Muscle of leg (tissue), 11 donors: ENCODE data around the gene NECAP2. TPM values are rescaled to one million over a fixed set of nuclear protein-coding genes. Genes with fewer than 3 reads are reported as not detected.
"Not testable (repeated sequence)": the region's sequence is repeated elsewhere in the genome, so short reads cannot be mapped to it uniquely, and the experiment has no call there.

Experiments
- DNase-seq: peaks from one replicate; pipeline ENCODE4 v3.0.0; 2013
- H3K27ac ChIP-seq: one replicate; pipeline ENCODE4 v1.5.1; 2013; ENCODE audit warnings: mild to moderate bottlenecking, low read length, control low read depth
- H3K27me3 ChIP-seq: one replicate; pipeline ENCODE4 v1.6.1; 2013; ENCODE audit warnings: low read length; ENCODE audit not compliant: control insufficient read depth, insufficient read depth
- H3K36me3 ChIP-seq: one replicate; pipeline ENCODE4 v1.6.1; 2013; ENCODE audit warnings: low read length; ENCODE audit not compliant: control insufficient read depth, insufficient read depth
- H3K4me1 ChIP-seq: one replicate; pipeline ENCODE4 v1.6.1; 2013; ENCODE audit warnings: low read length; ENCODE audit not compliant: control insufficient read depth, insufficient read depth
- H3K4me3 ChIP-seq: one replicate; pipeline ENCODE4 v1.5.1; 2013; ENCODE audit warnings: low read length, control low read depth
- H3K9me3 ChIP-seq: replicated peaks from 2 replicates; pipeline ENCODE4 v1.6.1; 2013; ENCODE audit warnings: low read depth, low read length; ENCODE audit not compliant: control insufficient read depth
- WGBS: methylation state at CpG from one replicate; pipeline ENCODE4 v1.1.5; 2013; ENCODE audit warnings: missing lambda C conversion rate; ENCODE audit not compliant: insufficient coverage; 5-methylcytosine and 5-hydroxymethylcytosine counted together
- polyA plus RNA-seq, 8 donors: library from polyadenylated mRNA; unstranded; fragments of 120-200 nt; gene quantifications; one replicate each; pipeline versions ENCODE4 v1.2.1 to v1.2.3, GENCODE V29; 2013; ENCODE audit warnings: inconsistent platforms in 1 of 8, low replicate concordance in 1 of 8; ENCODE audit not compliant: insufficient read length in 8 of 8, insufficient read depth in 1 of 8
- total RNA-seq: library from RNA; stranded (reverse); fragments of 120-200 nt; gene quantifications from one replicate; pipeline ENCODE4 v1.2.4, GENCODE V29; 2013

The NECAP2 gene
- total and polyA plus RNA-seq, 9 donors = 33.7 to 45.5 (median 38.5) TPM

DNA sequence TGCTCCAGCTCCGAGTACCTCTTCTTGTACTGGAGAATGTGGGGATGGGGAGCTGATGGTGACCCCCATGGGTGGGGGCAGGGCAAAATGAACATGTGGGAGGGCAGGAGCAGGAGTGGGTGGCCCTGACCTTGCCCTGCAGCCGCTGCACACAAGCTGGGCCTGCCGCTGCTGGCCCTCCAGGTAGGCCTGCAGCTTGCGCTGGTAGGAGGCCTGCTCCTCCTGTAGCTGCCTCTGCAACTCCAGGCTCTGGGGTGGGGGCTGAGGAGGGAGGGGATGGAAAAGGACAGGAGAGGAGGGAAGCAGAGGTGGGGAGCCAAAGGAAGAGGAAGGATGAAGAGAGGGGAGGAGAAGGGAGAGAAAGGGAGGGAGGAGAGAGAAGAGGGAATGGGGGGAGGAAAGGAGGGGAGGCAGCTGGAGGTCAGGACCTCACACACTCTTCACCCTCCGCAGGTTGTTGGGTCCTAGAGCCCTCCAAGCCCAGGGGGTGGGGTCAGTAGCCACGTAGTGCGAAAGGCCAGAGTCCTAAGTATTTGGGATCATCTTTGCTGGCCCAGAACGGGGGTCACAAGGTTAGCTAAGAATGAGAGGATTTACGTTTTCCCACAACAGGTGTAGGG is 50.6 kb downstream of the NECAP2 start:
- DNase-seq = no peak
- no peaks in the 10 kb centered on the region for H3K4me1 ChIP-seq
- 51% methylated on average over 7 of the region's 9 CpGs for WGBS
- H3K36me3 ChIP-seq = peaks cover 20% of the 10 kb centered on the region
- H3K9me3 ChIP-seq = no peaks in the 10 kb centered on the region
- H3K27ac ChIP-seq = no peak overlapping the region
- H3K4me3 ChIP-seq = no peak overlapping the region
- no peaks in the 10 kb centered on the region for H3K27me3 ChIP-seq

DNA sequence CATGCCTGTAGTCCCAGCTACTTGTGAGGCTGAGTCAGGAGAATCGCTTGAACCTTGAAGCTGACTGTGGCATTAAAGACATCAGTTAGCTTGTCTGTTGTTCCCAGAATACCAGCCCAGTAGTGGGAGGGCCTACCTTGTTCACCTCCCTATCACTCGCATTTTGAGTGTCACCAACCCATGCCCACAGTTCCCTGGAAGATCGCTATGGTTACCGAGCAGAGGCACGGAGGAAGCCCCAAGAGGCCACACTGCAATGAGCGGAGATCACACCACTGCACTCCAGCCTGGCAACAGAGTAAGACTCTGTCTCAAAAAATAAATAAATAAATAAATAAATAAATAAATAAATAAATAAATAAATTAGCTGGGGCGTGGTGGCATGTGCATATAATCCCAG is 52.4 kb downstream of the NECAP2 start:
- WGBS = 88% methylated on average over 1 of the region's 7 CpGs
- H3K27me3 ChIP-seq, DNase-seq, H3K4me3 ChIP-seq, H3K9me3 ChIP-seq, H3K36me3 ChIP-seq, H3K27ac ChIP-seq, H3K4me1 ChIP-seq: not testable (repeated sequence)

DNA sequence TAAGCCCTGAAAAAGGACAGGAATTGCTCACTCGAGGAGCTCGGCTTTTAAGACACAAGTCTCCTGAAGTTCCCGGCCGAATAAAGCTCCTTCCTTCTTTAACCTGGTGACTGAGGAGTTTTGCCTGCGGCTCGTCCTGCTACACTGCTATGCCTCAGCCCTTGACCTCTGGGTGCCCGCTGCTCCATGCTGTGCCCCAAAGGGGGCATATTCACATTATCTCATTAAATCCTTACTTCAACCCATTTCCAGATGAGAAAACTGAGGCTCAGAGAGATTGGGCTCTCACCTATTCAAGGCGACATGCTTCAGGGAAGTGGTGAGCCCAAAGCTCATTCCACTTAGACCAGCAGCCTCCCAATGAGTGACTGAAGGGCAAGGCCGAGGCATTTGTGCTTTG is 53.2 kb downstream of the NECAP2 start:
- H3K4me3 ChIP-seq, H3K27ac ChIP-seq, H3K9me3 ChIP-seq, H3K4me1 ChIP-seq, H3K36me3 ChIP-seq, H3K27me3 ChIP-seq, DNase-seq: not testable (repeated sequence)
- 90% methylated on average over 5 of the region's 9 CpGs for WGBS

DNA sequence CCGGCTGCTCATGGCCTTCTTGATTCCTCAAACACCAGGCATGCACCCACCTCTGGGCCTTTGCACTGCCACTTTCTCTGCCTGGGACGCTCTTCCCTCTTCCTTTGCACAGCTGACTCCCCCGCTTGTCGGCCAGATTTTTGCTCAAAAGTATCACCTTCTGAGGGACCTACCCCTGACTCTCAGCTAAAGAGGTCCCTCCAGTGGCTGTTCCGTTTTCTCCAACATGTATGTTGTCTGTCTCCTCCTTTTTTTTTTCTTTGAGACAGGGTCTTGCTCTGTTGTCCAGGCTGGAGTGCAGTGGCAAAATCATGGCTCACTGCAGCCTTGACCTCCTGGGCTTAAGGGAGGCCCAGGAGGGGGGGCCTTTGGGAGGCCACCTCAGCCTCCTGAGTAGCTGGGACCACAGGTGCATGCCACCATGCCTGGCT is 57.0 kb downstream of the NECAP2 start:
- 64% methylated on average over 5 of the region's 5 CpGs for WGBS
- peaks cover 13% of the 10 kb centered on the region for H3K4me1 ChIP-seq
- DNase-seq, H3K9me3 ChIP-seq, H3K27ac ChIP-seq, H3K4me3 ChIP-seq, H3K27me3 ChIP-seq, H3K36me3 ChIP-seq: not testable (repeated sequence)

DNA sequence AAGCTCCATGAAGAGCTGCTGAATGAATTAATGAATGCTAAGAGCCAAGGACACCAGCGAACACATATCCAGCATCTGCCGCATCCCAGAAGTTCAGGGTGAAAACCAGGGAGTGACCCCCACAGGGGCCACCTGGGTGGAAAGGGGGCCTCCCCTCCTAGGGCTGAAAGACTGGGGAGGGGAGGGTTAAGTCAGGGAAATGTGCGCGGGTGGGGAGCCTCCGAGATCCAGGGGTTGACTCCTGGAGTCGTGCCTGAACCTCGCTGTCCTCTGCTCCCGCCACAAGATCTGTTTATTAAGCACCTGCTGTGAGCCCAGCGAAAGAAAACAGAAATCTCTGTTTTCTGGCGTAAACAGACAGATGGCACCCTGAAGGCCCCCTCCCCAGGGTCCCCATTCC is 57.5 kb downstream of the NECAP2 start:
- H3K27ac ChIP-seq = peak overlapping the region; percentile 47
- H3K36me3 ChIP-seq, H3K27me3 ChIP-seq, DNase-seq, H3K9me3 ChIP-seq: not testable (repeated sequence)
- WGBS = 20% methylated on average over 4 of the region's 10 CpGs
- peaks cover 13% of the 10 kb centered on the region for H3K4me1 ChIP-seq
- H3K4me3 ChIP-seq = peak overlapping the region; percentile 82

DNA sequence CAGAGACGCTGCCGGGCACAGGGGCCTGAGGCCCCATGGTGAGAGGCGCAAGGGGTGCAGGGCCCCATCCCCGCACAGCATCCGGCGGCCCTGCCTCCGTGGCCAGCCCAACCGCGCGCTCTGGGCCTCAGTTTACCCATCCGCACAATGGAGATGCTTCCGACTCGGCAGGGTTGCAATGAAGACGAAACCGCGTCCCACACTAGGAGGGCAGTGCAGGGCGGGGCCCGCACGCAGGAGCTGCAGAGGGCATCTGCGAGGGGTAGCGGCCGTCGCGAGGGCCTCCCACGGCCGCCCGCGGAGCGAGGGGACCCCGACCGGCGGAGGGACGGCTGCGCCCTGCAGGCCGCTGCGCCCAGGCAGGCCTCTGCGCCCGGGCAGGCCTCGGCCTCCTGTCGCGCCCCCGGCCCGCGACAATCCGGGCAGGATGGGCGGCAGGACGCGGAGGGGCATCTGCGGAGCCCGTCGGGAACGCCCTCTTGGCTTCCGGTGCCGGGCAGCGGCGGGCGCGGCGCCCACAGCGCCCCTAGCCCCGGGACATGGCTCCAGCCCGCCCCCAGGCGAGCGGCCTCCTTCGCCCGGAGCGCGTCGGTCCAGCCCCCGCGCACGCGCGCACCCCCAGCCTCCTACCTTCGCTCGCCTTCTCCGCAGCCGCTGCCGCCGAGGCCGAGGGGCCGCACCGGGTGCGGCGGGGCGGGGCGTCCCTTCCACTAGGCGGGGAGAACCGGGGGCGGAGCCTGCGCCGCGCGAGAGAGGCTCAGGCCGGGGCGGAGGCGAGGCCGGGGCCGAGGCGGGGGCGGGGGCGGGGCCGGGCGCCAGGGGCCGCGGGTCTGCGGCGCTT is 58.3 kb downstream of the NECAP2 start:
- under 1% methylated on average over 108 of the region's 108 CpGs for WGBS
- H3K4me3 ChIP-seq = peak overlapping the region; percentile 82
- peak overlapping the region; percentile 91 for H3K27ac ChIP-seq

DNA sequence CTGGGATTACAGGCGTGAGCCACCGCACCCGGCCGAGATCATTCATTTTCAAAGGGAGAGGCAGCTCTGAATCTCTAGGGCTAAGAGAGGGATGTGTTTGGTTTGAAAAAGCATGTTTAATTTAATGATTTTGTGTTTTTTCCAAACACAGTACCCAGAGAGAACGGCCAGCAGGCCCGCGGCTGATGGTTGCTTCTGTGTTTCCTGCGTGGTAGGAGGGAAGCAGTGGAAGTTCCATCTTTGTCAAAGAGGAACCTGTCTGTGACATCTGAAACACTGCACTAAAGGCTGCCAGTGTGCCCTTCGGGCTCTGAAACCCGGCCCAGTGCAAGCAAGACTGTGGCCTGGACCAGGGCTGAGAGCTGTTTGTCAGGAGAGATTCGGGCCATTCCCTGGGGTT is 59.9 kb downstream of the NECAP2 start:
- not testable (repeated sequence) for H3K27me3 ChIP-seq, DNase-seq, H3K9me3 ChIP-seq, H3K36me3 ChIP-seq, H3K27ac ChIP-seq, H3K4me3 ChIP-seq
- peaks cover 13% of the 10 kb centered on the region for H3K4me1 ChIP-seq
- WGBS = 95% methylated on average over 6 of the region's 11 CpGs

More for the DNA sequence above, 58.3 kb downstream of the NECAP2 start:
- no peaks in the 10 kb centered on the region for H3K27me3 ChIP-seq
- no peaks in the 10 kb centered on the region for H3K36me3 ChIP-seq
- peak; percentile 97 for DNase-seq
- H3K4me1 ChIP-seq = peaks cover 13% of the 10 kb centered on the region
- no peaks in the 10 kb centered on the region for H3K9me3 ChIP-seq

DNA sequence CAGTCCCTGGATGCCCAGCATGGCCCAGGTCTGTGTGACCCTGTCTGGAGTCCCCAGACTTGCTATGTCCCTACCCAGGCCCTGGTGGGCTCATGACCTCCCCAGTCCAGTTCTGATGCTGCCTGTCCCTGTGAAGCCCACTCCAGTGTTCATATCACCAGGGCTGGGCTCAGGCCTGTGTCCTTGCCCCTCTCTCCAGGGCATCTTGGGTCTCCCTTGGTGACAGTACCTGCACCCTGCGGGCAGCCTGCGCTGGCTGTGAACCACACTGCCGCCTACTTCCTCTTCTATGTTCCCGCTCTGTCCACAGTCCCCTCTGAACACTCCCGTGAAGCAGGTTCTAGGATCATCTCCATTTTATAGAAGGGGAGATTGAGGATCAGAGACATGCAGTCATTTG is 60.5 kb downstream of the NECAP2 start:
- not testable (repeated sequence) for H3K4me3 ChIP-seq

DNA sequence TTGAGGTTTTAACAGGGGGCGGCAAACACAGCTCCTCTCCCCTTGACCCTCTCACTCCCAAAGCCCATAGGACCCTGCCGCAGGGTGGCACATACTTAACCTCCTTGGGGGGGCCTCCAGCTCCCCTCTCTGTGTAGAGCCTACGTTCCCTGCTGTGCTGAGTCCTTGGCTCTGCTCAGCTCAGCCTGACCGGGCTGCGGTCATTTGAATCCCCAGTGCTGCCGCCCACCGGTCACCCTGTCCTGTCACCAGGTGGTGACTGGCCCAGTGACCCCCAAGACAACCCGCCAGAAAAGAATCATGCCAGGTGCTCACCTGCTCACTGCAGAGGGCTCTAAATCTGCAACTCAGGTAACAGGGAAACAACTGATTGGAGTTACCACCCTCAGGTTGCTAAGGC is 60.9 kb downstream of the NECAP2 start:
- H3K9me3 ChIP-seq, H3K27ac ChIP-seq, DNase-seq, H3K4me3 ChIP-seq, H3K27me3 ChIP-seq, H3K36me3 ChIP-seq: not testable (repeated sequence)
- peaks cover 13% of the 10 kb centered on the region for H3K4me1 ChIP-seq
- 72% methylated on average over 5 of the region's 8 CpGs for WGBS

More for the DNA sequence above, 60.5 kb downstream of the NECAP2 start:
- not testable (repeated sequence) for H3K27ac ChIP-seq, H3K9me3 ChIP-seq, H3K36me3 ChIP-seq, H3K27me3 ChIP-seq, DNase-seq
- WGBS = 81% methylated on average over 3 of the region's 5 CpGs
- H3K4me1 ChIP-seq = peaks cover 13% of the 10 kb centered on the region

DNA sequence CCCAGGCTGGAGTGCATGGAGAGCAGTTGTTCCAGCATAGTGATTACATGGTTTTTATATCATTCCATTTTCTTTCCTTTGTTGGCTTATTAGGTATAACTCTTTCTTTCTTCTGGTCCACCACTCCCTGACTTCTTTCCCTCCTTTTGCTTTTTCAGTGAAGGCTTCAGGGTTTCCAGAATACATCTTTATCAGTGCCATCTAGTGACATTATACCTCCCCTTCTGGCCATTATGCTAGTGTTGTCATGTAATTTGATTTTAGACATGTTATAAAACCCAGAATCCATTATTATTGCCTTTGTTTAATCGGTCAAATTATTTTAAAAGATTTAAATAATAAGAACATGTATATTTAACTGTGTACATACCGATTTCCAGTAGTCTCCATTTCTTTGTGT is 63.0 kb downstream of the NECAP2 start:
- peaks cover 9% of the 10 kb centered on the region for H3K9me3 ChIP-seq
- no peak for DNase-seq
- no CpG with 5 or more reads among the region's 2 CpGs for WGBS
- H3K27me3 ChIP-seq = no peaks in the 10 kb centered on the region
- no peak overlapping the region for H3K27ac ChIP-seq
- H3K36me3 ChIP-seq = no peaks in the 10 kb centered on the region
- no peak overlapping the region for H3K4me3 ChIP-seq
- H3K4me1 ChIP-seq = peaks cover 6% of the 10 kb centered on the region
